GM10847 (cell line): ENCODE measurements around the gene ZACN.

ENCODE experiments used
- POLR2A ChIP-seq: IDR thresholded peaks from 2 replicates; pipeline ENCODE4 v1.6.1; 2011; ENCODE audit not compliant: insufficient read length; ENCODE audit errors: extremely low read depth

The ZACN gene

DNA sequence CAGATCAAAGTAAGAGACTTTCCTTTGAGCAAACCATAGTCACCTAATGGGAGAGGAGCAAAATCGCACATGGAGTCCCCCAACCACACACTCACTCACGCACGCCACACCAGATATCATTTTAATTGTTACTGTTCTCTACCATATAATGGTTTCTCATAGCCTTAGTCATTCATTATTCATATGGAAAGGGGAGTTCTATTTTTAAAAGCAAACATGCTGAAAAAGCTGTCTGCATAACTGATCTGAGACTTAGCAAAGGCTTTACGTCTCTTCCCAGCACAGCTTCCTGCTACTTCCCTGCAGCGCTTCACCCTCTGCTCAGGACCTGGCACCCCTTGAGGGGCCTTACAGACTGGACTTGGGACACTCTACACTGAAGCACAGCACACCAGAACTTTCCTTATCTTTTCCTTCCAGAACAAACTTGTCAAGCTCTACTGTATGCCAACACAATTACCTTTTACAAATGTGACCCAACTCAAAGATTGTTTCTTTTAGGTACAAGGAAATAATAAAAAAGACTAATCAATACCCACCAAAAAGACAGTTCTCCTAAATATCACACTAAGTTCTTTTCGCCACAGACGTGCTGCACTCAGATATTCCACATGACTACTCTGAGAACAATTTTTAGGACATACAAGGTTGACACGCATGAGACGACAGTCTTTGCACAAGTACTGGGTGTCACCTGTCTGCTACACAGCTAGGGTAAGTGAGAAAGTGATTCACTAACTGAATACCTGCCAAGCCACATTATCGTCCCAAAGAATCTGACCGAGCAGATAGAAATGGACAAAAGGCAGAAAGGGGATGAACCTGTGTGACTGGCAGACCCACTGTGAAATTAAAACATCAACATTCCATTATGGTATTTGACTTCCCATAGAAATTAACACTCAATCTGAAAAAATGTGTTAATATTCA lies 28.2 kb upstream of the ZACN start:
- TF ChIP-seq POLR2A, result no peak

DNA sequence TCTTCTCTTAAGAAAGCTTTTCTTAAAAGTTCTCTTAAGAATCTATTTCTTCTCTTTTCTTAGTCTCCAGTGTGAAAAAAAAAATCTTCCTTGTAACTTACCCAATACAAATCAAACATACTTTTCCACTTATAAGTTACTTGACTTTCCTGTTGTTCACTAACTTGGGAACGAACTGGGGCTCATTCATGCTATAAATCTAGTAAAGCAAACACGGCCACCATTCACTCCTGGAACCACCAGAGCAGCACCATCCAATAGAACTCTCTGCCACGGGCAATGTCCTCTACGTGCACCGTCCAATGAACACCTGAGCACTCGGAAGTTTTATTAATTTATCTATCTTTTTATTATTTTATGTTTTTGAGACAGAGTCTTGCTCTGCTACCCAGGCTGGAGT lies 27.4 kb upstream of the ZACN start:
- no peak for TF ChIP-seq POLR2A

DNA sequence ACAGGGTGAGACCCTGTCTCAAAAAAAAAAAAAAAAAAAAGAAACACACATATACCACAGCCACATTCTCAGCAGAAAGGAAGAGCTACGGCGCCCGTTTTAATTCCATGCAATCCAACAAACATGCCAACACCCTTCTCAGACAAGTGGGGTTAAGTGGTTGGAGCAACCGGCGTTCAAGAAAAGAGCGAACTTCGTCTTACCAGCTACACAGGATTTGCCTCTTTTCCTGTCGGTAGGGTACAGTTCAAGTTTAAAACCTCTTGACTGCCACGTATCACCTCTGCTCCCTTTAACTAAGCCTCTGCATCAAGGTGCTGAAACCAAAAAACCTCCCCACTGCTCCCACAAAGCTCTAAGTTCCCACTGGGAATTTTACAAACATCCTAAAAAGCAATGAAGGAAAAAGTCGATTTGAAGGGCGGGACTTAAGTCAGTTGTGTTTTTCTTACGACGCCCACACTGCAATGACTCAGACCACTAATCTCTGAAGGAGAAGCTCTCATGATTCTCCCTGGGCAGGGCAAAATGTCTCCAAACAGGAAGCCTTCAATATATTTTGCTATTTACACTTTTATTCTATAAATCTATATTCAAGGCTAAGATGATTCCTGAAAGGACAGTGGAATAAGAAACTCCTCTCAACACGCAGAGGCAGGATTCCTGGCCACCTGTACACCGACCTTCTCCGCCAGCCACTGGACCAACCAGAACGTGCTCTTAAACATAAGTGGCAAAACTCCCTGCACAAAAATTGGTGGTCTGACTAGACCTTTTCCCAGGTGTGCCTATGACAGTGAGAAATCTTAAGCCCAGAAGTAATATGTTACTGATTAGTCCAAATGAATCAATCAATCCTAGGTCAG lies 25.5 kb upstream of the ZACN start:
- no peak for TF ChIP-seq POLR2A

DNA sequence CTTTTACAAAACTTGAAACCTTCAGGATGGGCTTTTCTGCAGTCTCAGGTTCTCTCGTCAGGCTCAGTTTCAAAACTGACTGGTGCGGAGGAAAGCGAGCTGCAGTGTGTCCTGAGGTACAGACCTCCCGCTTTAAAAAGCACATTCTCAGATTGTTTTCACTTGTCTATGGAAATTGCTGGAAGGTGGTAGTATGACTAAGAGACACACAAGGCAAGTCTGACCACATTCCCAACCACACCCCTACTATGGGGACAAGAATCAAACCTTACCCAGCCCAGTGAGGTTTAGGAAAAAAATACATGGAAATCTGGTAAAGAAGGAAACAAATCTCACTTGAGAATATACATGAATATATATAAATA lies 24.9 kb upstream of the ZACN start:
- TF ChIP-seq POLR2A, result no peak

DNA sequence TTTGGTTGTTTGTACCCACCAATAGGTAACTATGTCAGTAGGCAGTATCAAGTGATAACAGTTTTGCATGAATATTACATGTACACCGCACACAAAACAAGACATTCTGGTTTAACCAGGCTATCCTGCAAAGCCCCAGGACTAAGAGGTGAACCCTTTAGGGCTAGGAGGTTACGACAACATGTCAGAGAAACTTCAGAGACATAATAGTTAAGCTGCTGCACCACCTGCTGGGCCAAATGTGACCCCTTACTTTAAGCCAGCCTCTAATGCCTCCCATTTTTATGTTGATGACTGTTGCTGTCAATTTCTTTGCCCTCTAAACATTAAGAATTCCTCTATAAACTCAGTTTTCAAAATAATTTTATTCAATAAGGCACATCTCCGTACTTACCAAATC lies 22.1 kb upstream of the ZACN start:
- no peak for TF ChIP-seq POLR2A

DNA sequence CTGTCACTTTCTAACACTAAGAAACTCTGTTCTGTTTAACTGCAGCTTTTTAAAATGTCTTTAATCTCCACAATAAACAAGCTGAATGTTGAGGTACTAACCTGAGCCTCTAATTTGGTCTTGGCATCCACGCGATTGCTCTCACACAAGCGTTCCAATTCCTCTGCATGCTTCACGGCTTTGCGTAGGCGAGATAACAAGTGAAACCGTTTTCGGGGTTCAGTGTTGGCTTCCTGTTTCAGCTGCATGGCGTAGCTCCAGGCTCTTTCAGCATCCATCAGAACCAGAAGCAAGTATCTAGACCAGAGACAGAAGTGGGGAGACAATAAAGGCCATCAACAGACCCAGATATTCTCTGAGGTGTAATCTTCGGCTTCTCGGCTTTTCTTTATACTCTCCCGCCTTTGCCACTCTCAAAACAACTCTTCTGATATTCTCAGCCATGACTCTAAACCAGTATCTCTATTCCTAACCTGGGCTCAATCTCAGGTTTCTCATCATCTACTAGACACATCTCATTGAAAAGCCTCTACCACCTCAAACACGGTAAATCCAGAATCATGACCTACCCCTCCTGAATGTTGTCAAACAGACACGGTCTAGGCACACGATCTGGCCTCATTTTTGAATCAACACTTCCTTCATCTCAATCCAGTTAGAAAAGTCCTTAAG lies 15.0 kb upstream of the ZACN start:
- TF ChIP-seq POLR2A, result no peak

DNA sequence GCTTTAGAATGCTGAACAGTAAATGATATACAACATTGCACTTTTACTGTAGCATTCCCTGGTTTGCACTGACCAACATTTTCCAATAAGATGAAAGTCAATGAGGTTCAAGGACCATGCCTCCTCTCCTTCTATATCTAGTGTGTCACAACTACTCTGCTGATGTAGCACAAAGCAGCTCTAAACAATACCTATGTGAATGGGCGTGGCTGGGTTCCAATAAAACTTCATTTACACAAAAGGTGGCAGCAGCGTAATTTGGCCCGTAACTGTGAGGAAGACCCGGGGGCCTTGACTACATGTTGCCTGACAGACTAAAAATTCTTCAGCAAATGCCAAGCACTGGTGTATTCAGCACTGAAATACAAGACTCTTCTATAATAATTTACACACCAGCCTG lies 13.2 kb upstream of the ZACN start:
- no peak for TF ChIP-seq POLR2A

DNA sequence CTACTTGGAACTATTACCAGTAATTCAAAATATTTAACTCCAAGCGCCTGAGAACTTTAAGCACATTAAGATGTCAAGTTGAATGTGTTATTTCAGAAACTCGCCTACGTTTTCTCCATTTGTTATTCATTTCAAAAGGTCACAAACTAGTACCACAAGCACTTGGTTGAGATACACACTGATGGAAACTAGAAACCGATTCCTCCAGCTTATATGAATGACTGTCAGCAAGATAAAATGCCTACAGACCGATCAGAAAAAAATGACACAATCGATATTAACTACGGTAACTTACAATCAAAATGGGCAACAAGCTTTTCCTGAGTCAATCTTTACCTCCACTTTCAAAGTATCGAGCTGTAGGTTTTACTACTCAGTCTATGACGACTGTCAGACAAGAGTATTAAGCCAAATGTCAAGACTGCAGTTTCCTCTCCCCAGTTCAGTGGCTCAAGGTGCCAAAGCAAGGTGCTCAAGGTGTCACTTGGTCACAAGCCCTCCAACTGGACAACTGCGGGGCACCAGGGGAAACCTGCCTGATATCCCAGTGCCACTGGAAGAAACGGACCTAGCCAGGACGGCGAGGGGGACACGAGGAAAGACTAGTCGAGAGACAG lies 7.3 kb upstream of the ZACN start:
- TF ChIP-seq POLR2A, result no peak

DNA sequence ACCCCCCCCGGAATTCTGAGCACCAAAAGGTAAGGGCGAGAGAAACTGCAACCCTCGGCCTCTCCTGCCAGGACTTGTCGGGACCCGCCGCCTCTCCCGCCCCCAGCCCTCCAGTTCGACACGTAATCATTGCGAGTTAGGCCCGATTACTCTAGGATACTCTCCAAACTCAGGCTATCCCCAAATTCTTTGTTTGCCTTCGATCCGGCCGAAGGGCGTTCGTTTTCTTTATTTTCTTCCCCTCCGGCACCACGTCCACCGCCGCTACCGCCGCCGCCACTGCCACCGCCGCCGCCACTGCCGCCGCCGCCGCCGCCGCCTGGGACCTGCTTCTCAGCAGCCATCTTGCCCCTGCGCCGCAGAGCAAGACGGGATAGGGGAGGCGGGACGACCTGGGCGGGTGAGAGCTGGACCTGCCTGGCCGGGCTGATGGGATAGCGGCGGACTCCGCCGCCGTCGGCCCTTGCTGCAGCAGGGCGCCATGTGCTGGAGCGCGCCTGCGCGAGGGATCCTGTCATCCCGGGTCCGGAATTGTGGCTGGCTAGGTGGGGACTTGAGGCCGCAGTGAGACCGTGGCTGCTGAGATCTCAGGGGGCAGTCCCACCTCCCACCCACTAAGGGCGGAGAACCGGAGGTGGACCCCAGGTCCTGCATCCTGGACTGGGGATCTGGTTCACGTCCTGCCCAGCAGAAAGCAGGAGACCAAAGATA lies 6.7 kb upstream of the ZACN start, which contains the start of gene SRP68:
SRP68 (minus strand) TSS at position 370 of the 711 bp plus-strand sequence; CDS start at position 344, 26 bp downstream.
- TF ChIP-seq POLR2A, result peak; percentile 76

DNA sequence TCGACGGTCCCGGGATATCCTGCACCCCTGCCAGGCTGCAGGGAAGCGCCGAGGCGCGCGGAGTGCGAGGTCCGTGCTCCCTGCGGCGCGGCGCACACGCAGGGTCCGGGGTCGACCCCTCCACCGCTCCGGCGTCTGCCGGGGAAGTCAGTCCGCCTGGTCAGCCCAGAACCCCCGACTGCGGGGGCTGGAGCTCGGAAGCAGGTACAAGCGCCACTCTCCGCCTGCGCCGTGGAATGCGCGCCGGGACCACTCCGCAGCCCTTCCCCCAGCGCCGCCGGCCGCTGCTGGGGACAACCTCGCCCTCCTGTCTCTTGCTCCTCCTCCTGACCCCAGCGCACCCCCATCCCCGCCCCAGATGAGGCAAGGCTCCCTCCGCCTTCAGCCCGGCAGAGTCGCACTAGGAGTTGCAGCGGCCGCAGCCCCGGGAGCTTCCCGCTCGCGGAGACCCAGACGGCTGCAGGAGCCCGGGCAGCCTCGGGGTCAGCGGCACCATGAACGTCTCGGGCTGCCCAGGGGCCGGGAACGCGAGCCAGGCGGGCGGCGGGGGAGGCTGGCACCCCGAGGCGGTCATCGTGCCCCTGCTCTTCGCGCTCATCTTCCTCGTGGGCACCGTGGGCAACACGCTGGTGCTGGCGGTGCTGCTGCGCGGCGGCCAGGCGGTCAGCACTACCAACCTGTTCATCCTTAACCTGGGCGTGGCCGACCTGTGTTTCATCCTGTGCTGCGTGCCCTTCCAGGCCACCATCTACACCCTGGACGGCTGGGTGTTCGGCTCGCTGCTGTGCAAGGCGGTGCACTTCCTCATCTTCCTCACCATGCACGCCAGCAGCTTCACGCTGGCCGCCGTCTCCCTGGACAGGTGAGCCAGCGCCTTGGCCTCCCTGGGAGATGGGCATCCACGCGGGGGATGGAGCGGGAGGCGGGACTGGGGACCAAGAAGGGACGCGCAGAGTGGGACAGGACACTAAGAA lies 4.3 kb upstream of the ZACN start, which contains the start of gene GALR2:
GALR2 (plus strand) TSS at position 392 of the 974 bp plus-strand sequence; CDS start at position 495, 103 bp downstream.
- no peak for TF ChIP-seq POLR2A

DNA sequence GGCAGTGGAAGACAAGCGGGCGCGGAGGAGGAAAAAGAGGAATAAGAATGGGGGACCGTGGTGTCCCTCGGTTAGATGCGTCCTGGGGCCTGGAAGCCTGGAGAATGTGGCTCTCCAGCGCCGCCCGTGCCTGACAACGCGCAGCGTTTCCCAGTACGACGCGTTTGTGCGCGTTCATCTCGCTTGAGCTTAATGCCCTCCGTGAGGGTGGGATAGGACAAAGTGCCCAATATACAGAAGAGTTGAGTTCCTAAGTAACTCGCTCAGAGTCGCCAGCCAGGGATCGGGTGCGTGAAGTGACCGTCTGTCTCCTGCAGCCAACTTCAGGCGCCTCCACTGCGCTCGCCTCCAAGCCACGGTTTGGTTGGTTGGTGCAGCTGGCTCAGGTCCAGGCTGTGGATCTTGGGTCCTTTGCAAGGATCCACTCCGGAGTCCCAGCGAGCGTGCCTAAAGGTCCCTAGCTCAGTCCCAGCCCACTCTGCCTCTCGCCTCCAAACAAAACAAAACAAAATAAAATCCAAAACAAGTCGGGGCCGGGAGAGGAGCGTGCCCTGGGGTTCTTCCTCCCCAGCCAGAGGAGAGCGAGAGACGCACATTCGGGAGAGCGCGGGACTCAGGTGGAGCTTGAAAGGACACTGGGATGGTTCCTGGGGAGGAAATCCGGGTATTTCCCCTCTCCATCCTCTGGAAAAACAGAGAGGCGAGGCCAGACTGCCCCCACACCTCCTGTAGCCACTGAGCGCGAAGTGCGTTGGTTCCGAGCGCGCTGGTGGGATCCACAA lies 3.4 kb upstream of the ZACN start:
- no peak for TF ChIP-seq POLR2A

DNA sequence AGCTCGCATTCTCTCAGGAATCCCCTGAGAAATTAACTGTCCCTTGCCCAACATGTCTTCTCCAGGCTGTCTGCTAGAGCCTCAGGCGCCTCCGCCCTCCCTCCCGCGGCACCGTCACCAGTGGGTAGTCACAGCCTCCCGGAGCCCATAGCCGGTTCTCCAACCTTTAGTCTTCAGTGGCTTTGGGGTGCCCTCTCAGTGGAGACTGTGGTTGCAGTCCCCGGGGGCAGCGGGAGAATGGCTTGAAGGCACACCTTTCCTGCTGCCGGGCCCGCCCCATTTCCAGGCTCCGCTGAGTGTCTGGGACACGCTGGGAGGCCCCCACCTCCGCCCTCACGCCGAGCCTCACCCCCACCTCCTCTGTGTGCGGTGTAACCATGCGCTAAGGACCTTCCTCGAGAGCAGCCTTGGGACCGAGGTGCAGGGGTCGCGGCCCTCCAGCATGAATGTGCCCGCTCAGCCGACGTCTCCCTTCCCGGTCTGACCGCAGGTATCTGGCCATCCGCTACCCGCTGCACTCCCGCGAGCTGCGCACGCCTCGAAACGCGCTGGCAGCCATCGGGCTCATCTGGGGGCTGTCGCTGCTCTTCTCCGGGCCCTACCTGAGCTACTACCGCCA lies 2.7 kb upstream of the ZACN start:
- TF ChIP-seq POLR2A, result no peak
